Inflammatory macrophage (primary cell): Measurements from ENCODE around the gene HYAL2.

Source experiments
- DNase-seq, 2 donors: peaks; one replicate each; pipeline ENCODE4 v3.0.0-alpha.2; 2020 to 2022

Gene HYAL2

DNA sequence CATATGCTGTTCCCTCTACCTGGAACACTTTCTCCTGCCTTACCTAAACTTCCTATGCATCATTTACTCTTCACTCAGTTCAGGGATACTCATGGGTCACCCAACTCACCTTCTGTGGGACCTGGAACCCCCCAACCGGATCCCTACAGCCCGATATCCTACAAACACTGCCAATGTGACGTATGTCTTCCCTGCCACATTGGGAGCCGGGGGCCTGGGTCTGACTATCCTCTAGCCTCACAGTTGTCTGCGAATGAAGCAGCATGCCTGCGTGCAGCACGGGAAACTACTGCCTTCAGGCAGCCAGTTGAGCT, 27.6 kb upstream of the HYAL2 start:
- DNase-seq = no peak

GRCh38 chr3:50347187-50347813, 24.8 kb upstream of the HYAL2 start:
- peak; percentile 66 to 79 for DNase-seq

DNA sequence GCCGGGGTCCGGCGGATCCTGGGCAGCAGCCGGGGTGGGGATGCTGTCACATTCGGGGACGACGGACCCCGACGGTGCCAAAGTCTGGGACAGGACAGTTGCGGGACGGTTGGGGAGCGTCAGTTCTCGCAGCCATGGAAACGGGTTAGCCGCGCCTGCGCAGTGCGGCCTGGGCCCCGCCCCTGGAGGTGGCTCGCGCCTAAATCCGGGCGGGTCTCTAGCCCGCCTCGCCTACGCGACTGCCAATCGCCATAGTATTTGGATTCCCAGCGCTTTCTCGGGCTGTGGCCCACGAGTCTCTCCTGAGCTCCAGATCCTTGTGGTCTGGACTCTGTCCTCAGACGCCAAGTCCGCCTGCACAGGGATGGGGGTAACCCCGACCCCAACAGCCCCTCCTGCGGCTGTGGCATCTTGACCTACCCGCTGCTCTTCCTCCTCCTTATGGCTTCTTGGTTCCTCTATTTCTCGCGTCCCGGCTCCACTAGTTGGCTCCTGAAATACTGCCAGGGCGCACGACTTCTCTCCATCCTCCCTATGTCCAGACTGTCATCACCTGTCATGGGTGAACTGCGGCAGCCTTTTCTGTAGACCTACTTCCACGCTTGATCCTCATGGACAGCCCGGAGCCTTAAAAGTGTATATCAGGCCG, 23.2 kb upstream of the HYAL2 start, which contains the start of gene ZMYND10:
ZMYND10 (minus strand) TSS at position 147 of the 649 bp plus-strand sequence. CDS start 153 bp downstream, outside the sequence.
- peak; percentile 85 to 87 for DNase-seq

DNA sequence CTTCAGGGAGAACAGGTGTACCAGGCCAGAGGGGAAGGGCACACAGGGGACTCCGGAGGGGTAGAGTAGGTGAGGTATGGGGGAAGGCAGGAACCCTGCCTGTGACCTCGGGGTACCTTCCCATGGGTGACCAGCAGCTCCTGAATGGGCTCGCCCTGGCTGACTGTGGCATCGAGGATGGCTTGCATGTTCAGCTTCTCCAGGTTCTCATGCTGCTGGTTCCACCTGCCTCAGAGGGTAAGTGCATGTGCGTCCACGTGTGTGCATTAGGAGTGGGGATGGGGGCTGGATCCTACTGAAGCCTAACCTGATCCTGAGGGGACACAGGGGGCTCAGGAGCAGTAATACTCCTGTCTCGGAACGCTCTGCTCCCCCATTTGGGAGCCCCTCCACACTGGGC, 22.5 kb upstream of the HYAL2 start:
- no peak for DNase-seq

- no peak for DNase-seq
Observed at GRCh38 chr3:50342813-50343633, 20.5 kb upstream of the HYAL2 start.

DNA sequence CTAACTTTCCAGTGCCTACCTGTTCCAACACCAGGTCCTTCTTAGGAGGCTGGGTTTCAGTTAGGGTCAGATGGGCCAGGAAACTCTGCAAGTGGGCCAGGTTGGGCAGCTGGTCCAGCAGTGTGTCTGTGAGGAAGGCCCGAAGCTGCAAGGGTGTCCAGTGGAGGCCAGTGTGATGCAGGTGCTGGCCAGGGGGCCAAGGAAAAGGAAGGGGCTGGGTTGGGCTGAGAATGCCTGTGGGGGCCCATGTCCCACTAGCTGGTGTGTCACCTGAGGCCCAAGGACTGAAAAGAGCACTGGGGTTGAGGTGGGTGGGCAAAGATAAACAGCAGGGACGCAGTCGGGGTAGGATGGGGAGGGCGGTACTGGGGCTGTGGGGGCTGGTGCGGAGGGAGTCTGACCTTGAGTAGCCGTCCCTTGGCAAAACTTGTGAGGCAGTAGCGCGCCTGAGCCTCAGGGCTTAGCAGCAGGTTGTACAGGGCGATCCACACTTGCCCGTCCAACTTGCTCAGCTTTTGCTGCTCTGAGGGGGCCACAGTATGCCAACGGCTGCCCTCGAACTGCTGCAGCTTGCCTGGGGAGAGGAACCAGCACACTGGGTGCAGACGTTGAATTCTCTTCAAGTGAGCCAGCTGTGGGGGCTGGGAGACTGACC, 19.6 kb upstream of the HYAL2 start:
- DNase-seq = no peak

GRCh38 chr3:50341537-50341936, 19.0 kb upstream of the HYAL2 start:
- no peak for DNase-seq

DNA sequence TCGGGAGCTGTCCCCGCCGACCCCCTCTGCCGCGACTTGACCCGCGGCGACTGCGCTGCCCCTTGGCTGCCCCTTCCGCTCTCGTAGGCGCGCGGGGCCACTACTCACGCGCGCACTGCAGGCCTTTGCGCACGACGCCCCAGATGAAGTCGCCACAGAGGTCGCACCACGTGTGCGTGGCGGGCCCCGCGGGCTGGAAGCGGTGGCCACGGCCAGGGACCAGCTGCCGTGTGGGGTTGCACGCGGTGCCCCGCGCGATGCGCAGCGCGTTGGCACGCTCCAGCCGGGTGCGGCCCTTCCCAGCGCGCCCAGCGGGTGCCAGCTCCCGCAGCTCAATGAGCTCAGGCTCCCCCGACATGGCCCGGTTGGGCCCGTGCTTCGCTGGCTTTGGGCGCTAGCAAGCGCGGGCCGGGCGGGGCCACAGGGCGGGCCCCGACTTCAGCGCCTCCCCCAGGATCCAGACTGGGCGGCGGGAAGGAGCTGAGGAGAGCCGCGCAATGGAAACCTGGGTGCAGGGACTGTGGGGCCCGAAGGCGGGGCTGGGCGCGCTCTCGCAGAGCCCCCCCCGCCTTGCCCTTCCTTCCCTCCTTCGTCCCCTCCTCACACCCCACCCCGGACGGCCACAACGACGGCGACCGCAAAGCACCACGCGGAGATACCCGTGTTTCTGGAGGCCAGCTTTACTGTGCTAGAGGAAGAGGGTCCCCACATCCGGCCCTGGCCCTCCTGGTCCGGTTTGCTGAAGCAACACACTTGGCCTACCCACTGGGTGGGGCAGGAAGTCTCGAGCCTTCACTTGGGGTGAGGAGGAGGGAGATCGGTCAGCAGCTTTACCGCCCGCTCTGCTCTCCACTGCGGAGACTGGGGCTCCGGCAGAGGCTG, 18.1 kb upstream of the HYAL2 start, which contains the start of gene RASSF1:
RASSF1 (minus strand) TSS at position 389 of the 882 bp plus-strand sequence; CDS start at position 358, 31 bp downstream.
- DNase-seq = peak; percentile 85 to 87

DNA sequence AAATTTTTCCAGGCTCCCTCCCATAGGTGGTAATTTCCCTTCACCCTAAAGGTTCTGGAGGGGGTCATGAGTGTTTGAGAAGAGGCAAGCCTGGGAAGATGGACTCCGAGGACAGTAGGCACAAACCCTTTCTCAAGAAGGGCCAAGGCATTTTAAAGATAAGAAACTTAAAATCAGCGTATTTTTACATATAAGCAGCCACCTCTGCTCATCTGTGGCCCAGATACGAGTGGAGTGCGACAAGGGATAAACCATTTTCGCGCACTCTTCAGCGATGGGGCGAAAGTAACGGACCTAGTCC, 17.6 kb upstream of the HYAL2 start:
- DNase-seq = no peak

DNA sequence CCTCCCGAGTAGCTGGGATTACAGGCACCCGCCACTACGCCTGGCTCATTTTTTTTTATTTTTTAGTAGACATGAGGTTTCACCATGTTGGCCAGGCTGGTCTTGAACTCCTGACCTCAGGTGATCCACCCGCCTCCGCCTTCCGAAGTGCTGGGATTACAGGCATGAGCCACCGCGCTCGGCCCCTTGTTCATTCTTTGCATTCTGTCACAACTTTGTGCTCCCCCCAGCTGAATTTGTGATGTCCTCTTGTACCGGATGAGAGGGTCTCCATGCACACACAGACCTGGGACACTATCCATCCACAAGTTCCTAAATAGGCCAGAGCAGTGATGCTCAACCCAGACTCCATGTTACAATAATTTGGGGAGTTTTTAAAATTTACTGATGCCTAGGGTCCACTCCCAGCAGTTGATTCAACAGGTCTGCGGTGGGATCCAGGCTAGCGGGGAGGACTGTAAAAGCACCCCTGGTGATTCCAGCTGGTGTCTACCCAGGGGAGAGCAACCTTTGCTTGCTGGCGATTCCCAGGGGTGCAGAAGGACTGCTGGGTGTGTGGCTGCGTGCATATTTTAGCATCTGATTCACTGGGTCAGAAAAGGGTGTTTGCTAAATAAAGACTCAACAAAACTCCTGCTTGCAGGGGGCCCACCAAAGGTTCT, 17.1 kb upstream of the HYAL2 start:
- no peak for DNase-seq

DNA sequence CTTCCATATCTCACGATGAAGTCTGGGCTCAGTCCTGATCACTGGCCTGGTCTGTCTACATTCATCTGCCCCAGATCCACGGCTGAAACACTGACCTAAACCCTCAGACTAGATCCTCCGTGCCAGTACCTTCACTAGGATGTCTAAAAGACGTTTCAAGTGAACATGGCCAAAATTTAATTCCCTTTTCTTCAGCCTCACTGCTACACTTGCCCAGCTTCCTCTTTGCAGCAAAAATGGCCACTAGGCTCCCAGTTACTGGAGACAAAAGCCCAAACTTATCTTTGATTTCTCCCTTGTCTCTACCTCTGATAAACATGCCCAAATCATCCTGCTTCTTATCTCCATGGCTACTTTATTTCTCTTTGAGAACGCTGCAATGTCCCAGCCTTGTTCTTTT, 16.4 kb upstream of the HYAL2 start:
- peak; percentile 56 to 64 for DNase-seq

GRCh38 chr3:50337175-50337861, 14.8 kb upstream of the HYAL2 start:
- DNase-seq = peak; percentile 100

DNA sequence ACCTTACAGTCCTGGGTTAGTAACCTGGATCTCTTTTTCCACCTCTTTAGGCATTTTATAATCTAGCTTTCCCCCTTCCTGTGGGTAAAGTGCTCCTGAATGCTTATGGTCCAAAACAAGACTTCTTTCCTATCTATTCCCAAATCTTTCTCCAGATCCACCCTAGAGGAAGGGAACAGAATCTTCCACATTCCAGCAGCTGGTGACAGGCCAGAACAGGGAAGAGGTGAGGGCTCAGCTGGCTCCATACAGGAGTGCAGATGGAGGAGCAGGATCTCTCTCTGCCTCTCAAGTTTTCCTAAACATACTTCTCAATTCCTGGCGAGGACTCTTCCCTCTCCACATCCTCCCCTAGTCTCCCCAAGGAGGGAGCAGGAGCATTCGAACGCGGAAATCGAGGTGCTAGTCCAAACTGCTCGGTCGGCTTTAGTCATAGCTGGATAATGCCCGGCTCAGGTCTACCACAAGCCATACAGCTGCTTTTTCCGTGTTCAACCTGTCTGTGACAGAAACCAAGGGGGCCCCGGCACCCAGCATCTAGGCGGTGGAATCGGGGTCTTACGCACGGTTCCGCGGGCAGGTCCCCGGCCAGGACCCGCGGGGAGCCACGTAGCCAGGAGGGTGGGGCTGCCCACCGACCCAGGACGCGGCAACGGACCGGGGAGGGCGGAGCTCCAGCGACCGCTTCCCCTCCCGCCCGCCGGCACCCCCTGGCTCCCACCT, 14.1 kb upstream of the HYAL2 start:
- DNase-seq = no peak

GRCh38 chr3:50334339-50335075, 12.0 kb upstream of the HYAL2 start:
- DNase-seq = no peak

GRCh38 chr3:50333744-50334328, 11.3 kb upstream of the HYAL2 start:
- DNase-seq = no peak

- no peak for DNase-seq
Observed at GRCh38 chr3:50331364-50331907, 8.9 kb upstream of the HYAL2 start.

- DNase-seq = no peak
Observed at GRCh38 chr3:50330330-50330729, 7.8 kb upstream of the HYAL2 start.

GRCh38 chr3:50327943-50328691, 5.6 kb upstream of the HYAL2 start, which contains the start of gene TUSC2:
Gene TUSC2 (minus strand): TSS chr3:50328223. CDS start chr3:50328099, 124 bp downstream.
- peak; percentile 97 to 98 for DNase-seq
